ENCODE measurements around the gene DGKB. TPM values are rescaled to one million over a fixed set of nuclear protein-coding genes. Genes with fewer than 3 reads are reported as not detected.

DGKB gene
- total RNA-seq, 4 donors from 2014 or later, result 0.78 to 2.5 (median 1.5) TPM

GRCh38 chr7:14504134-14504533 lies 398.4 kb downstream of the DGKB start:
- peaks cover 0 to 13% (median 0%) of the 10 kb centered on the region in 4 donors for H3K9me3 ChIP-seq
- TF ChIP-seq POLR2A (IDR thresholded peaks at IDR 0.05) (no peak), EP300 (IDR thresholded peaks at IDR 0.05) (no peak)
- TF ChIP-seq, protein P1, sequence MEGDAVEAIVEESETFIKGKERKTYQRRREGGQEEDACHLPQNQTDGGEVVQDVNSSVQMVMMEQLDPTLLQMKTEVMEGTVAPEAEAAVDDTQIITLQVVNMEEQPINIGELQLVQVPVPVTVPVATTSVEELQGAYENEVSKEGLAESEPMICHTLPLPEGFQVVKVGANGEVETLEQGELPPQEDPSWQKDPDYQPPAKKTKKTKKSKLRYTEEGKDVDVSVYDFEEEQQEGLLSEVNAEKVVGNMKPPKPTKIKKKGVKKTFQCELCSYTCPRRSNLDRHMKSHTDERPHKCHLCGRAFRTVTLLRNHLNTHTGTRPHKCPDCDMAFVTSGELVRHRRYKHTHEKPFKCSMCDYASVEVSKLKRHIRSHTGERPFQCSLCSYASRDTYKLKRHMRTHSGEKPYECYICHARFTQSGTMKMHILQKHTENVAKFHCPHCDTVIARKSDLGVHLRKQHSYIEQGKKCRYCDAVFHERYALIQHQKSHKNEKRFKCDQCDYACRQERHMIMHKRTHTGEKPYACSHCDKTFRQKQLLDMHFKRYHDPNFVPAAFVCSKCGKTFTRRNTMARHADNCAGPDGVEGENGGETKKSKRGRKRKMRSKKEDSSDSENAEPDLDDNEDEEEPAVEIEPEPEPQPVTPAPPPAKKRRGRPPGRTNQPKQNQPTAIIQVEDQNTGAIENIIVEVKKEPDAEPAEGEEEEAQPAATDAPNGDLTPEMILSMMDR (IDR thresholded peaks at IDR 0.05), result no peak

GRCh38 chr7:14503623-14504022 lies 398.9 kb downstream of the DGKB start:
- 75 to 89% methylated on average over 2 of the region's 2 CpGs for WGBS, 2 donors
- no peaks in the 10 kb centered on the region for H3K36me3 ChIP-seq
- TF ChIP-seq POLR2A (IDR thresholded peaks at IDR 0.05) (no peak), EP300 (IDR thresholded peaks at IDR 0.05) (no peak)

More at GRCh38 chr7:14504134-14504533, 398.4 kb downstream of the DGKB start:
- peaks cover 0 to 2% (median 0%) of the 10 kb centered on the region in 4 donors for H3K4me1 ChIP-seq
- H3K4me3 ChIP-seq, result no peak overlapping the region
- H3K27me3 ChIP-seq, result no peaks in the 10 kb centered on the region
- no peak for DNase-seq (ENCODE audit: low spot score in 2 of 2)
- H3K27ac ChIP-seq, result no peak overlapping the region
- H3K36me3 ChIP-seq, result no peaks in the 10 kb centered on the region
- 43 to 46% methylated on average over 2 of the region's 2 CpGs for WGBS, 2 donors

GRCh38 chr7:14501436-14501835 lies 401.1 kb downstream of the DGKB start:
- no peaks in the 10 kb centered on the region for H3K27me3 ChIP-seq
- no peaks in the 10 kb centered on the region for H3K36me3 ChIP-seq
- H3K9me3 ChIP-seq, result peaks cover 0 to 13% (median 0%) of the 10 kb centered on the region in 4 donors
- DNase-seq (ENCODE audit: low spot score in 2 of 2), result no peak
- H3K27ac ChIP-seq, result no peak overlapping the region
- 93 to 99% methylated on average over 2 of the region's 2 CpGs for WGBS, 2 donors
- no peak overlapping the region for H3K4me3 ChIP-seq
- TF ChIP-seq POLR2A (IDR thresholded peaks at IDR 0.05), result no peak
- no peak for TF ChIP-seq EP300 (IDR thresholded peaks at IDR 0.05)
- TF ChIP-seq, protein P1 (IDR thresholded peaks at IDR 0.05), result no peak
- peaks cover 0 to 2% (median 0%) of the 10 kb centered on the region in 4 donors for H3K4me1 ChIP-seq

More at GRCh38 chr7:14503623-14504022, 398.9 kb downstream of the DGKB start:
- no peak overlapping the region for H3K27ac ChIP-seq
- H3K4me1 ChIP-seq, result peaks cover 0 to 2% (median 0%) of the 10 kb centered on the region in 4 donors
- H3K9me3 ChIP-seq, result peaks cover 0 to 13% (median 0%) of the 10 kb centered on the region in 4 donors
- no peak for DNase-seq (ENCODE audit: low spot score in 2 of 2)
- no peak overlapping the region for H3K4me3 ChIP-seq
- H3K27me3 ChIP-seq, result no peaks in the 10 kb centered on the region

DNA sequence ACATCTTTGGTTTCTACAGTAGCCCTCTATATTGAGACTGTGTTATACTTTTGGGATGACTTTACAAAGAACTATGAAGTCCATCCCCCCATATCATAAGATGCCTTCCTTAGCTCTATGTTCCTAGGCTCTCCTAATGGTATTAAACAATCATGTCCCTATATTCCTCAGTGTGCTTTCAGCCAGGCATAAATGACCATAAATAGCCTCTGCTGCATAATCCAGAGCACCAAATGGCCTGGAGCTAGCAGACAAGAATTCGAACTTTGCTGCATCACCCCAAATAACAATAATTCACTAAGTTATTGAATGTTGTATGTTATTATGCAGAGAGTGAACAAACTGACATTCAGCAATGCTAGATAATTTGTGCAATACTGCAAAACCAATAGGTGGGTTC lies 405.2 kb downstream of the DGKB start:
- no peak overlapping the region for H3K27ac ChIP-seq
- WGBS, 2 donors, result 42 to 48% methylated on average over 1 of the region's 1 CpG
- no peaks in the 10 kb centered on the region for H3K36me3 ChIP-seq
- H3K27me3 ChIP-seq, result no peaks in the 10 kb centered on the region
- H3K4me3 ChIP-seq, result no peak overlapping the region
- TF ChIP-seq POLR2A (IDR thresholded peaks at IDR 0.05), result no peak
- no peak for TF ChIP-seq EP300 (IDR thresholded peaks at IDR 0.05)
- DNase-seq (ENCODE audit: low spot score in 2 of 2), result no peak
- peaks cover 0 to 13% (median 0%) of the 10 kb centered on the region in 4 donors for H3K9me3 ChIP-seq
- no peaks in the 10 kb centered on the region for H3K4me1 ChIP-seq

DNA sequence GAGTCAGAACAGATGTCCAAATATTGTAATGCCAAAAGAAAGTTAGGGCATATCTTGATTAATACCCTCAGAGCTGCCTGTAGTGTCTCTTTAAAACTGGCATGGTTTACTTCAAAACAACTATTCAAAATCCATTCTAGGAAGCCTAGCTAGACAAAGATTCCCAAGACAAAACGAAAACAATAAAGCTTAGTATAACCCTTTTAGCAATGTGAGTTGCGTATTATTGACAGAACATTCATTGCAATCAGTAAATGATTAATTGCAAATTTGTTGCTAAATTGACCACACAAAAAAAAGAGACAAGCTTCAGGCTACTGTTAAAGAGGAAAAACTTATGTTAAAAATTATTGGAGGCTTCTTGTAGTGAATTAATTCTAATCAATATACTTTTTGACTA lies 406.9 kb downstream of the DGKB start:
- Histone ChIP-seq H3K4me1 (no peaks in the 10 kb centered on the region), H3K27ac (no peak overlapping the region), H3K27me3 (no peaks in the 10 kb centered on the region), H3K36me3 (no peaks in the 10 kb centered on the region), H3K4me3 (no peak overlapping the region), H3K9me3 (peaks cover 0 to 2% (median 0%) of the 10 kb centered on the region in 4 donors)
- no peak for TF ChIP-seq POLR2A (IDR thresholded peaks at IDR 0.05)
- TF ChIP-seq EP300 (IDR thresholded peaks at IDR 0.05), result no peak
- TF ChIP-seq, protein P1 (IDR thresholded peaks at IDR 0.05), result no peak
- 48 to 50% methylated on average over 2 of the region's 2 CpGs for WGBS, 2 donors
- no peak for DNase-seq (ENCODE audit: low spot score in 2 of 2)

DNA sequence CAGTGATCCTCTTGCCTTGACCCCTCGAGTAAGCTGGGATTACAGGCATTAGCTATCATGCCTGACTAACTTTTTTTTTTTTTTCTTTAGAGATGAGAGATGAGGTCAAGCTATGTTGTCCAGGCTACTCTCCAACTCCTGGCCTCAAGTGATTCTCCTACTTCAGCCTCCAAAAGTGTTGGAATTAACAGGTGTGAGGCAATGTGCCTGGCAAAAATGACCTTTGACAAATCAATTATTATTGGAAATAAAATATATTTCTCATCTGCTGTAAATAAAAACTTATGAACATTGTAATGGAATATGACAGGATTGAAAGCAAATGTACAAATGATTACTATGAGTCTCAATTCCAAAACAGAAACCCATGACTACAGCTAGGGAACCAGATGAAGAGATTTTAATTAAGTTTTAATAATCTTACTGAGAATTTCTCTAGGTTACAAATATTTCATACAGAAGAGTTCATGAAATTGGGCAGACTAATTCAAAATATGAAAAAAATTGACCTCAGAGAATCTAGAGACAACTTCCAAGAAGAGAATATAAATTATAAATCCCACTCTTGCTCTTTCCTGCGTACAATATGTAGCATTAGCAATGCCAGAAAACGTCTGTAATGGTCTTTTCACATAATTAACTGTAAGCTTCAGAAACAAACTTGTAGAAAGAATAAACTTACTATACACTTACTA lies 414.7 kb downstream of the DGKB start:
- TF ChIP-seq, protein P1 (IDR thresholded peaks at IDR 0.05), result no peak
- TF ChIP-seq POLR2A (IDR thresholded peaks at IDR 0.05) (no peak), EP300 (IDR thresholded peaks at IDR 0.05) (no peak)
- Histone ChIP-seq H3K36me3 (no peaks in the 10 kb centered on the region), H3K27ac (no peak overlapping the region), H3K27me3 (no peaks in the 10 kb centered on the region), H3K4me3 (no peak overlapping the region), H3K4me1 (no peaks in the 10 kb centered on the region), H3K9me3 (no peaks in the 10 kb centered on the region)
- no peak for DNase-seq (ENCODE audit: low spot score in 2 of 2)
- 61 to 73% methylated on average over 3 of the region's 3 CpGs for WGBS, 2 donors
